A549 (cell line): ENCODE measurements around the gene HMCN1. TPM values are rescaled to one million over a fixed set of nuclear protein-coding genes. Genes with fewer than 3 reads are reported as not detected.

Experiments
- ATAC-seq, 2 experiments: fragments of 200-7000 bp in 1 of 2; fragments of >200 bp in 1 of 2; cut with Nextera tagmentation in 1 of 2; cut with Tn5 transposase in 1 of 2; 3 replicates each; pipeline versions ENCODE4 v1.8.0 to v1.9.1; 2018 to 2020; ENCODE audit warnings: mild to moderate bottlenecking in 1 of 2, moderate library complexity in 1 of 2
- CTCF ChIA-PET: fragments of 300-600 bp; sonication (Branson Sonifier 250); formaldehyde crosslinking; extraction: SDS; loops from one replicate; lab custom pipeline; 2021; ENCODE audit warnings: antibody characterized with exemption, inconsistent platforms; lab: Yijun Ruan, JAX
- POLR2A ChIA-PET: fragments of 350-600 bp; formaldehyde crosslinking; extraction: SDS; loops from one replicate; lab custom pipeline; 2021; ENCODE audit warnings: antibody characterized with exemption, inconsistent platforms; lab: Yijun Ruan, JAX
- DNase-seq, 2 experiments: peaks; one replicate each; pipeline versions ENCODE4 v3.0.0 to v3.0.0-alpha.2; 2011 to 2016; ENCODE audit warnings: low read depth in 1 of 2, low spot score in 1 of 2
- FAIRE-seq: peaks from 2 replicates; lab custom pipeline; 2011; peaks lifted over from hg19 to GRCh38; lab: Jason Lieb, UNC
- H3K27ac ChIP-seq, 2 experiments: fragments of >200 bp; sonication (Bioruptor Twin); formaldehyde crosslinking; 3 replicates each; pipeline ENCODE4 v1.5.1; 2016 to 2017
- H3K4me1 ChIP-seq: fragments of >200 bp; sonication (Bioruptor Twin); formaldehyde crosslinking; 3 replicates; pipeline ENCODE4 v1.6.1; 2016
- H3K4me2 ChIP-seq: fragments of >200 bp; sonication (Bioruptor Twin); formaldehyde crosslinking; 3 replicates; pipeline ENCODE4 v1.6.1; 2016
- H3K4me3 ChIP-seq: fragments of >200 bp; sonication (Bioruptor Twin); formaldehyde crosslinking; 3 replicates; pipeline ENCODE4 v1.5.1; 2016
- H3K9me3 ChIP-seq: fragments of >200 bp; sonication (Bioruptor Twin); formaldehyde crosslinking; 3 replicates; pipeline ENCODE4 v1.6.1; 2016
- BCL3 ChIP-seq: fragments of >200 bp; sonication (Bioruptor Twin); formaldehyde crosslinking; IDR thresholded peaks from 3 replicates; pipeline ENCODE4 v1.6.1; 2016
- BHLHE40 ChIP-seq: IDR thresholded peaks from 2 replicates; pipeline ENCODE4 v1.6.1; 2012; ENCODE audit warnings: low read depth, low read length, inconsistent platforms
- CBX2 ChIP-seq: fragments of 200-600 bp; sonication (generic); IDR thresholded peaks from 2 replicates; pipeline ENCODE4 v1.6.1; 2016; ENCODE audit warnings: low read depth, mild to moderate bottlenecking, borderline replicate concordance
- CHD4 ChIP-seq: fragments of 200-600 bp; sonication (generic); IDR thresholded peaks from 2 replicates; pipeline ENCODE4 v1.6.1; 2016; ENCODE audit warnings: antibody characterized with exemption, mild to moderate bottlenecking, borderline replicate concordance
- CTCF ChIP-seq: fragments of >200 bp; sonication (Bioruptor Twin); formaldehyde crosslinking; IDR thresholded peaks from 3 replicates; pipeline ENCODE4 v1.5.1; 2016
- EHF ChIP-seq: fragments of 250-450 bp; sonication (Bioruptor Pico); IDR thresholded peaks from 2 replicates; pipeline ENCODE4 v1.5.0; 2020; ENCODE audit warnings: mild to moderate bottlenecking
- ESRRA ChIP-seq: fragments of 150-350 bp; IDR thresholded peaks from 2 replicates; pipeline ENCODE4 v1.6.1; 2014; ENCODE audit warnings: mild to moderate bottlenecking, low read length, borderline replicate concordance
- FOSB ChIP-seq: fragments of 250-450 bp; sonication (Bioruptor Pico); IDR thresholded peaks from 2 replicates; pipeline ENCODE4 v1.5.0; 2020; ENCODE audit warnings: mild to moderate bottlenecking, moderate library complexity
- FOXS1 ChIP-seq: fragments of 250-450 bp; sonication (Bioruptor Pico); IDR thresholded peaks from 2 replicates; pipeline ENCODE4 v1.5.0; 2020; ENCODE audit warnings: mild to moderate bottlenecking, moderate library complexity
- HEYL ChIP-seq: fragments of 250-450 bp; sonication (Bioruptor Pico); IDR thresholded peaks from 2 replicates; pipeline ENCODE4 v1.8.0; 2021; ENCODE audit warnings: mild to moderate bottlenecking, moderate library complexity
- HOXA7 ChIP-seq: fragments of 250-450 bp; sonication (Bioruptor Pico); IDR thresholded peaks from 2 replicates; pipeline ENCODE4 v1.5.0; 2020; ENCODE audit warnings: mild to moderate bottlenecking, moderate library complexity
- JUN ChIP-seq, 2 experiments: fragments of >200 bp; sonication (Bioruptor Twin); formaldehyde crosslinking; IDR thresholded peaks; 2 replicates in 1 of 2; 3 replicates in 1 of 2; pipeline ENCODE4 v1.6.1; 2016 to 2017
- MYC ChIP-seq: IDR thresholded peaks from 2 replicates; pipeline ENCODE4 v1.6.1; 2012; ENCODE audit warnings: mild to moderate bottlenecking, inconsistent platforms, low read length, improper control_type of control experiment, borderline replicate concordance
- NFE2L2 ChIP-seq: fragments of 150-350 bp; conservative IDR thresholded peaks from 2 replicates; pipeline ENCODE4 v1.6.1; 2014; ENCODE audit warnings: low read length
- POLR2A ChIP-seq: IDR thresholded peaks from 2 replicates; pipeline ENCODE4 v1.6.1; 2012; ENCODE audit warnings: mild to moderate bottlenecking, low read length
- POLR2AphosphoS2 ChIP-seq: conservative IDR thresholded peaks from 2 replicates; pipeline ENCODE4 v1.6.1; 2012; ENCODE audit warnings: low read length, improper control_type of control experiment, inconsistent platforms
- RARB ChIP-seq: fragments of 250-450 bp; sonication (Bioruptor Pico); IDR thresholded peaks from 2 replicates; pipeline ENCODE4 v1.8.0; 2021; ENCODE audit warnings: mild to moderate bottlenecking, moderate library complexity
- REST ChIP-seq: fragments of 200-600 bp; sonication (generic); IDR thresholded peaks from 2 replicates; pipeline ENCODE4 v1.6.1; 2016; ENCODE audit warnings: antibody characterized with exemption, mild to moderate bottlenecking, moderate library complexity
- RFX5 ChIP-seq: fragments of 450-650 bp; IDR thresholded peaks from 2 replicates; pipeline ENCODE4 v1.7.1; 2014; ENCODE audit warnings: antibody characterized with exemption, mild to moderate bottlenecking, moderate library complexity
- RNF2 ChIP-seq: fragments of 200-600 bp; sonication (generic); IDR thresholded peaks from 2 replicates; pipeline ENCODE4 v1.6.1; 2016; ENCODE audit warnings: low read depth, mild to moderate bottlenecking, antibody characterized with exemption, moderate library complexity, borderline replicate concordance
- SREBF2 ChIP-seq: fragments of 450-650 bp; IDR thresholded peaks from 2 replicates; pipeline ENCODE4 v1.6.1; 2014; ENCODE audit warnings: mild to moderate bottlenecking, moderate library complexity
- USF2 ChIP-seq: fragments of 450-650 bp; IDR thresholded peaks from 2 replicates; pipeline ENCODE4 v1.6.1; 2014; ENCODE audit warnings: antibody characterized with exemption
- WGBS: methylation state at CpG from one replicate; pipeline ENCODE4 v1.1.6; 2017; ENCODE audit errors: missing lambda C conversion rate; 5-methylcytosine and 5-hydroxymethylcytosine counted together
- polyA plus RNA-seq, 4 experiments: library from polyadenylated mRNA; depleted of rRNA in 3 of 4; stranded (reverse); fragments of >200 nt; fragmentation: RNase III in 1 of 4; extraction: RNeasy Plus Mini Kit Qiagen cat#74134 plus additional on column Dnase treatment in 1 of 4; gene quantifications; 2 replicates in 3 of 4; 3 replicates in 1 of 4; pipeline ENCODE4 v1.2.3, GENCODE V29; 2011 to 2017
- TF ChIP-seq, protein P1 (sequence below): fragments of >200 bp; sonication (Bioruptor Twin); formaldehyde crosslinking; IDR thresholded peaks from 2 replicates; pipeline ENCODE4 v1.6.1; 2016

Gene HMCN1
- polyA plus RNA-seq, 2 of the 4 experiments (the other 2 are of a cell fraction): 0.03 to 0.06 TPM

- peaks cover 16% of the 10 kb centered on the region for H3K4me1 ChIP-seq
- no peak overlapping the region for H3K4me2 ChIP-seq
- no peak for ATAC-seq
- POLR2A ChIA-PET: no interaction called here
- WGBS: 42% methylated on average over 1 of the region's 1 CpG
- TF ChIP-seq BHLHE40 (no peak), MYC (no peak), RNF2 (no peak), FOXS1 (CRISPR knock-in tag) (no peak), RARB (no peak), CHD4 (no peak), POLR2AphosphoS2 (no peak), HEYL (no peak), USF2 (no peak), CBX2 (no peak), JUN (IDR thresholded peaks at IDR 0.05) (no peak), FOSB (CRISPR knock-in tag) (no peak), POLR2A (no peak), HOXA7 (CRISPR knock-in tag) (no peak), REST (no peak), ESRRA (no peak)
- TF ChIP-seq, protein P1, sequence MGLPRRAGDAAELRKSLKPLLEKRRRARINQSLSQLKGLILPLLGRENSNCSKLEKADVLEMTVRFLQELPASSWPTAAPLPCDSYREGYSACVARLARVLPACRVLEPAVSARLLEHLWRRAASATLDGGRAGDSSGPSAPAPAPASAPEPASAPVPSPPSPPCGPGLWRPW: no peak
- TF ChIP-seq, all 56 proteins: peak for 0
- FAIRE-seq: no peak
- H3K27ac ChIP-seq: no peak overlapping the region
- H3K4me3 ChIP-seq: no peak overlapping the region
- CTCF ChIA-PET: no interaction called here
- DNase-seq: peak in 1 of 2 experiments; percentile 12
- no peaks in the 10 kb centered on the region for H3K9me3 ChIP-seq
Observed at GRCh38 chr1:185929776-185930175, 195.6 kb downstream of the HMCN1 start.

GRCh38 chr1:185931438-185931837, 197.2 kb downstream of the HMCN1 start:
- ATAC-seq (no peak), DNase-seq (no peak), FAIRE-seq (no peak)
- CTCF ChIA-PET: no interaction called here
- 93% methylated on average over 2 of the region's 2 CpGs for WGBS
- H3K27ac ChIP-seq: no peak overlapping the region
- H3K9me3 ChIP-seq: no peaks in the 10 kb centered on the region
- H3K4me2 ChIP-seq: no peak overlapping the region
- POLR2A ChIA-PET: no interaction called here
- H3K4me3 ChIP-seq: no peak overlapping the region
- H3K4me1 ChIP-seq: peaks cover 11% of the 10 kb centered on the region
- TF ChIP-seq HOXA7 (CRISPR knock-in tag) (no peak), NFE2L2 (no peak), USF2 (no peak)

DNA sequence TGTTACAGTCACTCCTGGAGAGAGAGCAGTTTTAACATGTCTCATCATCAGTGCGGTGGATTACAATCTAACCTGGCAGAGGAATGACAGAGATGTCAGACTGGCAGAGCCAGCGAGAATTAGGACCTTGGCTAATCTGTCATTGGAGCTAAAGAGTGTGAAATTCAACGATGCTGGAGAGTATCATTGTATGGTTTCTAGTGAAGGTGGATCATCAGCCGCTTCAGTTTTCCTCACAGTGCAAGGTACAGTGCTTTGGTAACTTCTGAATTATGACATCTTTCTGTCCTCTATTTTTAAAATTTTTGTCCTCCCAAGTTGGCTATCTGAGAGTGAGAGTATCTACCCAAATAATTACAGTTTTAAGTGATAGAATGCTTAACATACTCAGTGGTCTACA, 199.4 kb downstream of the HMCN1 start:
- no peak overlapping the region for H3K4me2 ChIP-seq
- WGBS: 66% methylated on average over 4 of the region's 4 CpGs
- DNase-seq (no peak), FAIRE-seq (no peak), ATAC-seq (no peak)
- no peaks in the 10 kb centered on the region; the same call in 2 of the 3 replicates for H3K4me1 ChIP-seq
- no peak for TF ChIP-seq MYC
- no peak for TF ChIP-seq CBX2
- TF ChIP-seq RFX5: no peak
- no peak for TF ChIP-seq SREBF2
- TF ChIP-seq BCL3: no peak
- TF ChIP-seq EHF (CRISPR knock-in tag): no peak
- no peak for TF ChIP-seq CTCF
- TF ChIP-seq ESRRA: no peak
- H3K9me3 ChIP-seq: 0 out of 3 replicates have a peak, but pooled peaks cover 5% of the 10 kb centered on the region
- ChIA-PET CTCF (no interaction called here), POLR2A (no interaction called here)
- no peak overlapping the region for H3K27ac ChIP-seq
- no peak overlapping the region for H3K4me3 ChIP-seq
